ENCODE data around the gene PHC2. TPM values are rescaled to one million over a fixed set of nuclear protein-coding genes. Genes with fewer than 3 reads are reported as not detected.

The PHC2 gene
- total and polyA plus RNA-seq, 9 of the 15 experiments (the other 6 are each of a cell fraction or from before 2014, with no cell fraction given), result 3.1 to 67.6 (median 34.6) TPM

GRCh38 chr1:33382661-33383415 is 48.1 kb downstream of the PHC2 start (continued):
- no peak for TF ChIP-seq RBM14 (IDR thresholded peaks at IDR 0.05; ENCODE audit: borderline replicate concordance, insufficient read depth, low read depth, low read length)
- no peak for TF ChIP-seq ZNF23 (CRISPR knock-in tag; IDR thresholded peaks at IDR 0.05)
- TF ChIP-seq ZKSCAN3 (CRISPR knock-in tag; IDR thresholded peaks at IDR 0.05), result no peak
- TF ChIP-seq, protein P1, sequence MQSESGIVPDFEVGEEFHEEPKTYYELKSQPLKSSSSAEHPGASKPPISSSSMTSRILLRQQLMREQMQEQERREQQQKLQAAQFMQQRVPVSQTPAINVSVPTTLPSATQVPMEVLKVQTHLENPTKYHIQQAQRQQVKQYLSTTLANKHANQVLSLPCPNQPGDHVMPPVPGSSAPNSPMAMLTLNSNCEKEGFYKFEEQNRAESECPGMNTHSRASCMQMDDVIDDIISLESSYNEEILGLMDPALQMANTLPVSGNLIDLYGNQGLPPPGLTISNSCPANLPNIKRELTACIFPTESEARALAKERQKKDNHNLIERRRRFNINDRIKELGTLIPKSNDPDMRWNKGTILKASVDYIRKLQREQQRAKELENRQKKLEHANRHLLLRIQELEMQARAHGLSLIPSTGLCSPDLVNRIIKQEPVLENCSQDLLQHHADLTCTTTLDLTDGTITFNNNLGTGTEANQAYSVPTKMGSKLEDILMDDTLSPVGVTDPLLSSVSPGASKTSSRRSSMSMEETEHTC (IDR thresholded peaks at IDR 0.05), result no peak
- TF ChIP-seq ARHGAP35 (IDR thresholded peaks at IDR 0.05; ENCODE audit: partially characterized antibody), result no peak
- TF ChIP-seq DPF2 (IDR thresholded peaks at IDR 0.05), result no peak
- TF ChIP-seq, protein P2, sequence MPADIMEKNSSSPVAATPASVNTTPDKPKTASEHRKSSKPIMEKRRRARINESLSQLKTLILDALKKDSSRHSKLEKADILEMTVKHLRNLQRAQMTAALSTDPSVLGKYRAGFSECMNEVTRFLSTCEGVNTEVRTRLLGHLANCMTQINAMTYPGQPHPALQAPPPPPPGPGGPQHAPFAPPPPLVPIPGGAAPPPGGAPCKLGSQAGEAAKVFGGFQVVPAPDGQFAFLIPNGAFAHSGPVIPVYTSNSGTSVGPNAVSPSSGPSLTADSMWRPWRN (IDR thresholded peaks at IDR 0.05; ENCODE audit: low read depth), result no peak

DNA sequence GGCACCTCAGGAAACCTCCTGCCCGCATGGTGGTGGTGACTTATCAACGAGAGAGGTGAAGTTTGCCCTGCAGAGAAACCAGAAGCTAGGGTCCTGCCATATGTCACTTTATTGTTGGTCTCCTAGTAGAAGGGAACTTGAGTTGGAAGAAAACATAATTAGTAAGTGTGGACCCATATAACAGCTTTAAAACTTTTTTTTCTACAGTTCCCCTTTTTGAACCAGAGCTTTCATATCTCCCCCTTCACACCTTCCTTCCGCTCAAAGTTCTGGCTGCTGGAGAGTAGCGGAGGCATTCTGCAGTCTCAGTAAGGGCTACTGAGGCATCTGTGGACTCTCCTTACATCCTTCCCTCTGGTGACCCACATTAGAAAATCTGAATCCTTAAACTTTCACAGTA is 48.9 kb downstream of the PHC2 start:
- Histone ChIP-seq H4K20me1 (replicated peaks; ENCODE audit: control insufficient read depth, insufficient read depth, low read length) (0 out of 2 replicates have a peak, but pooled peaks cover 3% of the 10 kb centered on the region), H3K9ac (ENCODE audit: insufficient read depth in 1 of 2, low read depth in 2 of 2, low read length in 2 of 2) (no peak overlapping the region), H3K4me2 (ENCODE audit: insufficient read depth, low read length) (no peak overlapping the region), H3K79me2 (ENCODE audit: control insufficient read depth, insufficient read depth, low read length) (no peaks in the 10 kb centered on the region), H3K9me1 (ENCODE audit: control insufficient read depth, insufficient read depth, low read length) (no peaks in the 10 kb centered on the region), H3K4me3 (no peak overlapping the region), H3K27me3 (ENCODE audit: control insufficient read depth in 2 of 2, insufficient read depth in 2 of 2, low read length in 2 of 2) (peaks cover 11 to 13% of the 10 kb centered on the region in 2 experiments; a peak in 3 of 5 replicates), H3K27ac (ENCODE audit: extremely low read depth, low read depth, low read length) (no peak overlapping the region), H3K36me3 (ENCODE audit: control insufficient read depth, insufficient read depth, low read length) (no peaks in the 10 kb centered on the region), H2AFZ (ENCODE audit: low read depth, low read length) (no peak overlapping the region), H3K4me1 (replicated peaks in 1 of 2; ENCODE audit: control insufficient read depth in 2 of 2, insufficient read depth in 2 of 2, low read length in 2 of 2) (no peaks in the 10 kb centered on the region), H3K9me3 (replicated peaks; ENCODE audit: control insufficient read depth, insufficient read depth, low read depth, low read length) (no peaks in the 10 kb centered on the region)
- BruUV-seq (replicated peaks), result no TSS peak
- WGBS (ENCODE audit: insufficient coverage, low coverage, missing lambda C conversion rate), result 3% methylated on average over 4 of the region's 4 CpGs
- intact Hi-C loops (cut with micrococcal nuclease) (no loop called here), in situ Hi-C loops (cut with MboI) (no loop called here)
- ATAC-seq, result no peak
- no peak for DNase-seq (ENCODE audit: extremely low read depth in 1 of 4, low spot score in 3 of 4)
- POLR2A ChIA-PET, result interaction anchor here (0.6 kb wide), 1 partner anchor 90 kb away, joined by 3 read pairs; the partner anchor contains the start of gene ZSCAN20
- FAIRE-seq, result no peak
- CTCF ChIA-PET (ENCODE audit: low intra/inter-chr PET ratio), result no interaction called here
- TF ChIP-seq ZNF668 (CRISPR knock-in tag; IDR thresholded peaks at IDR 0.05) (no peak), FOXA3 (CRISPR knock-in tag; conservative IDR thresholded peaks at IDR 0.05 in 1 of 2, IDR thresholded peaks at IDR 0.05 in 1 of 2) (no peak), CREB1 (IDR thresholded peaks at IDR 0.05) (no peak), CREB1 (CRISPR knock-in tag; IDR thresholded peaks at IDR 0.05) (no peak), ATF1 (CRISPR knock-in tag; IDR thresholded peaks at IDR 0.05) (no peak), ATF1 (tag; IDR thresholded peaks at IDR 0.05) (no peak), ZNF79 (CRISPR knock-in tag; IDR thresholded peaks at IDR 0.05; ENCODE audit: low read depth) (no peak), TSC22D4 (tag; IDR thresholded peaks at IDR 0.05) (no peak), SPI1 (IDR thresholded peaks at IDR 0.05; ENCODE audit: borderline replicate concordance, low read depth, low read length) (peak; percentile 91)

Data from K562 (cell line).